GM21360 (cell line): ENCODE measurements around the gene ADAMTS17.

Source experiments
- ATAC-seq: cut with Tn5 transposase; IDR thresholded peaks from one replicate; pipeline ENCODE4 v1.9.1; 2021; ENCODE audit warnings: mild to moderate bottlenecking, moderate library complexity; ENCODE audit not compliant: unreplicated experiment

Gene ADAMTS17

DNA sequence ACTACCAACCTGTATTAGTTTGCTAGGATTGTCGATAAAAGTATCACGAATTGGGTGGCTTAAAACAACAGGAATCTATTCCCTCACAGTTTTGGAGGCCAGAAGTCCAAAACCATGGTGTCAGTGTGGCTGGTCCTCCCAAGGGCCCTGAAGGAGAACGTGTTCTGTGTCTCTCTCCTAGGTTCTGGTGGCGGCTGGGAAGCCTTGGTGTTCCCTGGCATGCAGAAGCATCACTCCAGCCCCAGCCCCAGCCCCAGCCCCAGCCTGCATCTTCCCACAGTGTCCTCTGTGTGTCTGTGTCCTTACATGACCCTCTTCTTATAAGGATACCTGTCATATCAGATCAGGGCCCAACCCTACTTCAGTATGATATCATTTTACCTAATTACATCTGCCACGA lies 336.1 kb downstream of the ADAMTS17 start:
- no peak for ATAC-seq

DNA sequence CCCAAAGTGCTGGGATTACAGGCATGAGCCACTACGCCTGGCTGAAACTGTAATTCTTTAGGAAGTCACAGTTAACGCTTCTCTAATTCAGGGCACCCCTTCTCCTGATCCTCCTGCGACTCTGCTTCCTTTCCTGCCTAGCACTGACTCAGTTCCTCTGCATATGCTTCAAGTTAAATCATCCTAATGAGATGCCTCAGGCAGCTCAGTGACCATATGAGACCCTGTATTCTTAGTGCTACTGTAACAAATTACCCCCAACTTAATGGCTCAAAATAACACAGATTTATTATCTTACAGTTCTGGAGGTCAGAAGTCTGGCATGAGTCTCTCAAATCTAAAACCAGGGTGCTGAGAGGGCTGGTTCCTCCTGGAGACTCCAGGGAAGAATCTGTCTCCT lies 336.8 kb downstream of the ADAMTS17 start:
- ATAC-seq, result no peak

DNA sequence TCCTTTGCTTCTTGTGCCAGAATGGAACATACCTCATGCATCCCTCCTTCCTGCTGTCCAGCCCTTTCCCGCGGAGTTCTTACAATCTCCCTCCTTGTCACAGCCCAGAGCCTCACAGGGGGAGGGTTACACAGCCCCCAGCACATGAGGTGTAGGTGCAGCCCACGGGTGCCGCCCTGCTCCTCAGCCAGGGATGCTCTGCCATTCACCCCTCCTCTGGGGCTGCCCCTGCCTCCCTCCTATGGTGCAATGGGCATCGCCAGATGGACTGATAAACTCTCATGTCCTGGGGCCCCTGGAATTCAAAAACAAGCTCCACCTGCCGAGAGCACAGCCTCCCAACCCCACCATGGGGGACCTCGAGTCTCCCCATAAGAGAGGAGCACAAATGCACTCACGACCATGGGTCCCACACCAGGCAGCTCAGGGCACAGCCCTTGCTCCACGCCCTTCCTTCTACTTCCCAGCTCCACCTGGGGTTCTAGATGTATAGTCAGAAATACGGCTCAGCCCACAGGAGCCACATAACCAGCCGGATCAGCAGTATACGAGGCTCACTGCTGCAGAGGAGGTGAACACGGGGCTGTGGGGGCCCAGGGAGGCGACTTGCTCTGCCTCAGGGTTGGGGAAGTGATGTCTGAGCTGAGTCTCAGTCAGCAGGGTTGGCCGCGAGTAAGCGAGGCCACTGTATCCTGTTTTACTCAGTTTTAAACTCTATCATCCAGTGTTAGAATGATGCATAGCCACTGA lies 338.8 kb downstream of the ADAMTS17 start:
- no peak for ATAC-seq

DNA sequence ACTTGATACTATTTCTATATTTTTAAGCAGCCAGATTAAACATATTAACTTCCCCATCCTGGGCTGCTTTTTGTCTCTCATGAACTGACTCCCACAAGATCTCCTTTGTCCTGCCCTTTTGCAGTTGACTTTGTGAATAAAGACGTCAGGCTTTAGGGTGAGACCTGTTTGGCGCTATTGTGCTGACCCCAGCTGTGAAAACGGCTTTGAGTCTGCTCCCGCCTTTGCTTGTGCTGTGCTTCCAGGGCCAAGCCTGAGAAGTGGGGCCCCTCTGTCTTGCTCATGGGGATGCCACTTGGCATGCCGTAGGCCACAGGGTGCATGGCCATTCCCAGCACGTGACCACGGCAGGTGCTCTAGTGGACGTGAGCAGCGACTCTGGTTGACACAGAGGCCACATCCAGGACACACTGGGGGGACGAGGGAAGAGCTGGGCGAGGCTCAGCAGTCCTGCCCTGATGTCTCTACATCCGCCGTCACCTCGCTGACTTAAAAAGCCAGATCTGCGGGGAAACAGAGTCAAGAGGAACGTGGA lies 339.6 kb downstream of the ADAMTS17 start:
- ATAC-seq, result no peak

DNA sequence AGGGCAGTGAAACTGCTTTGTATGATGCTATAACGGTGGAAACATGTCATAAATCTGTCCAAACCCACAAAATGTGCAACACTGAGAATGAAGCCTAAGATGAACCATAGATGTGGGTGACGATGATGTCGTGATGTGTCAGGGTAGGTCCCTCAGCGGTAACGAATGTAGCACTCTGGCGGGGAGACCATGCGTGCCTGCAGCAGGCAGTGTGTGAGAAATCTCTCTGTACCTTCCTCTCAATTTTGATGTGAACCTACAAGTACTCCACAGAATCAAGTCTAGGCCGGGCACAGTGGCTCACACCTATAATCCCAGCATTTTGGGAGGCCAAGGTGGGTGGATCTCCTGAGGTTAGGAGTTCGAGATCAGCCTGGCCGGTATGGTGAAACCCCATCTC lies 340.4 kb downstream of the ADAMTS17 start:
- ATAC-seq, result no peak

DNA sequence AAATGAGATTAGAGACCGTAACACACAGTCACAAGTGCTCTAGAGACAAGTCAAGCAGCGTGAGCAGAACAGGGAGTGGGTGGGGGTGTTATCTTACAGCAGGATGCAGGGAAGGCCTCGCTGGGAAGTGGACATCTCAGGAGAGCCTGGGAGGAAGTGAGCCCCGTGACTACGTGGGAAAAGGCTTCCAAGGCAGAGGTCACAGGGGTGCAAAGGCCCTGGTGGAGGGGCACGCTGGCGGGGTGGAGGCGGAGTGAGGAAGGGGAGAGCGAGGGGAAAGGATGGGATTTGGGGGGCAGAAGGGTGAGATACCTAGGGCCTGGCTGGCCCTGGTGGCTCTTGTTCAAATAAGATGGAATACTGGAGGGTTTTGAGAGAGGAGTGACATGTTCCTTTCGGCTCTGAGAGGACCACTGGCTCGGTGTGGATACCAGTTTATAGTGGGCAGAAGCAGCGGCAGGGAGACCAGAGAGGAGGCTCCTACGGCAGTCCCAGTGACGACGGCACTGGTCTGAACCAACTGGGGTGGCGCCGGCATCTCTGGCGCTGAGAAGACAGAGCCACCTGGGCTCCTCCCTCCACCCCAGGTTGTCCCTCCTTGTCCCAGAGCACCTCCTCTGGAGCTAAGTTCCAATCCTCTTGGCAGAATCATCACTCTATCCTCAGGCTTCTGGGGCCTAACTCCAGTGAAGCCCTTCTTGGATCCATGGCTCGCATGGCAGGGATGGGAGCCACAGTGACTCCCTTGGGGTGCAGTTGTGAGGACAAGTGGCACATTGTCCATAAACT lies 342.3 kb downstream of the ADAMTS17 start:
- ATAC-seq, result no peak

DNA sequence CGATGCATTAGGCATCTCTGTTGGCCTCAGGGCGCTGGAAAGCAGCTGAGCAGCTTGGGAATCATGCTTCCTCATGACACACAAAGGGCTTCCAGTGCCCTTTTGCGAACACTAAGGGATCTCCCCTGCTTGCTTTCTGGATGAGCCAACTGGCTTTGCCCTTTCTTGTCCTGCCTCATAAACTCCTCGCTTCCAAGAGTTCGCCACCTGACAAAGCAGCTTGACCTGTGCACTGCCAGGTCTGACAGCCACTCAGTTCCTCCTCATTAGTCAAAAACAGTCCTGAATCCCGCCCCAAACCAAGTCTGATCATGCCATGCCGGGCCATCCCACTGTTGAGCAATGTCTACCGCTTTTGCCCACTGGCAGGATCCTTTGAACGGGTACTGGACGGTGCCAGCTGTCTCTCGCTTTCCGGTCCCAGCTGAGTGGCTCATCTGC lies 343.1 kb downstream of the ADAMTS17 start:
- no peak for ATAC-seq

DNA sequence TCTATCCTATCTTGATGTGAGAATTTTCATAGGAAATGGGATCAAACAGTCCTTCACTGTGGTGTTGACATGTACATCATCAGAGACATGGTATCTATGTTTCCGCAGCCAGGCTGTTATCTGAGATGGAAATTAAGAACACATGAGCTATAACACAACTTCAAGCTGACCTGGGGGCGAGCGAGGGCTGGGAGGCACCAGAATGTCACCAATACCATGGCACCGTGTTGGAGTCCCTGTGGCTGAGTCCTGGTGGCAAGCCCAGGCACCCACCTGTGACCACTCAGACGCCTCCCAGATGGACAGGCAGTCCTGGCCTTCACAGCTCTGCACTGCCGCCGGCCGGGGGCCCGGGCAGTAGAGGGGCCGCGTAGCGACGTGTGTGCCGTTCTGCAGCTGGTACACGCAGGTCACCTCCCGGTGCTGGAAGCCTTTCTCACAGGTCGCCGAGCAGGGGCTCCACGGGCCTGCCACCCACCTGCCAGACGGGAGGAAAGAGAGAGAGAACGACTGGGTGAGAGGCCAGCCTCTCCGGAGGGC lies 344.6 kb downstream of the ADAMTS17 start:
- no peak for ATAC-seq

DNA sequence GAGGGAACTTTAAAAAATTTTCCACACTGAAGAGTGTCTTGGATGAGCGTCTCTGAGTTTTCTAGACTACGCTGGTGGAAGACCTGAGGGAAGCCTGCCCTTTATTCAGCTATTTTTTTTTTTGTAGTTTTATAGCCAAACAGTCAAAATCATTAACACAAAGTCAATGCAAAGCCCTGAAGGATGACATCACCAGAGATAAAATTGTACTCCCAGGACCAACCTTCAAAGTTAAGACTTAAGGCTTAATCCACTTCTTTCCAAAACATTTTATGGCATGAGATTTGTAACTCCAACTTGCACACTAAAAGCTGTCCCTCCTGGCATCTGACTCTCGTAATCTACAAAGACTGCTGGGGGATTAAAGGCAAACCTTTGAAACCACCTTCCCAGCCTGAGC lies 345.1 kb downstream of the ADAMTS17 start:
- no peak for ATAC-seq

DNA sequence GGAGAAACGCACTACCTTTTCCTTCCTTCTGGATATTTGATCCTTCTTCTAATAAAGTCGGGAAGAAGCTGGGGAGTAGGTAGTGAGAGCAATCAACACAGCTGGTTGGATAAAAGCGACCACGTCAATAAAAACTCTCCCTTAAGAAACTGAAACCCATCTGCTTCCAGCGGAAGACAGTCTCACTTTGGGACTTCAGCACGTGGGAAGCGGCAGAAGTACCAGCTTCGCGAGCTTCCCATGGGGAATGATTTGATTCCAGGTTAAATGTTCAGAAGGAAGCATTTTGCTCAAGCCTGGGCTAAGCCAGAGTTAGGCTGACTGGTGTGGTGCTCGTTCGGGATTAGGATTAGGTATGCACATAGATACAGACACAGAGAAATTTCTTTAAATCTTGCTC lies 346.2 kb downstream of the ADAMTS17 start:
- no peak for ATAC-seq

DNA sequence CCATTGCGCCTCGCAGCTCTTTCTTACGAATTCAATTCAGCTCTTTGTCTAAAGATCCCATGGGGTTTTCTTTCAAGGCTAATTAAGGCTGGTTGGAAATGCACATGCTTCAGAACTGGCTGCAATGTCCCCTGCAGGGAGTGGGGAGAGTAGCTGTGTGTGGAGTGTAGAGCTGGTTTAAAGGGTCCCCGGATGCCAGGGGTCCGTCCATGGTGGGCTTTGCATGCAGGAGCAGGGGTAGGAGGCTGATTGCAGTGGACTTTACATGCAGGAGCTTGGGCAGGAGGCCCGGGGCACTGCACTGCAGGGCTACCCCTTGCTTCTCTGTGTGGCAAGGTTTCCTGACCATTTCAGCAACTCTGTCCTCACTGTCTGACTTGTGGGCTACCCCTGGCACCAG lies 346.9 kb downstream of the ADAMTS17 start:
- ATAC-seq, result no peak

DNA sequence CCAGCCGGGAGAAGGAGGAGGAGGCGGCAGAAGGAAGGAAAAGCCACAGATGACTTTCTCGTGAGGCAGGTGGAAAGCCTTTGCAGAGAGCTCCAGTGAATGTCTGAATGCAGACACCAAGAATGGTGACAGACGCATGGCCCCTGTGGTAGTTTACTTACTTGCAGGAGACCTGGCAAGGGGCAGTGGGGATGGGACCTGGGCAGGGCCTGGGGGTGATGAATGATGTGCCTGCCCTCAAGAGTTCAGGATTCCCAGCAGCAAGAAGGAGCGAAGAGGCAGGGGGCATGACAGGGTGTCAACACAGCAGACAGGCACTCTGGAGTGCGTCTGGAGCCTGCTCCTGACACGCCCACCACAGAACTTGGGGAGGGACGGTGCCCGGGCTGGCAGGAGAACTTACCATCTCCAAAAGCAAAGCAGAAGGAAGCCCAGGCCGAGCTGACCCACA lies 348.1 kb downstream of the ADAMTS17 start:
- ATAC-seq, result no peak

DNA sequence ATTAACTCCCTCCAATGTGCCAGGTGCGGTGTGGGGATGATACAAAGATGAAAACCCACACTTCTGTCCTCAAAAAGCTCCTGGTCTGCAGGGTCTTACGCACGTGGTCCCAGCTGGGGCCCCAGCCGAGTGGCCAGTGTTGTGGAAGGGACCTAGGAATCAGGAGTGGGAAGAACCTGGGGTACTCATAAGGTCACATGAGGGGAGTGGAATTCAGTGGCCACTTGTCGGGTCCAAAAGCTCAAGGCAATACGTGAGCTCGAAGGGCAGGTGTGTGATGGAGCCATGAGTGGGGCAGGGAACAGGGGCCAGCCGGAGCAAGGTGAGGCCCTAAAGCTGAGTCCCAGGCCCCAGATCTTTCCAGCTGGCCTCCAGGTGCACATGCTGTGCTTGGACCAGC lies 348.5 kb downstream of the ADAMTS17 start:
- no peak for ATAC-seq

DNA sequence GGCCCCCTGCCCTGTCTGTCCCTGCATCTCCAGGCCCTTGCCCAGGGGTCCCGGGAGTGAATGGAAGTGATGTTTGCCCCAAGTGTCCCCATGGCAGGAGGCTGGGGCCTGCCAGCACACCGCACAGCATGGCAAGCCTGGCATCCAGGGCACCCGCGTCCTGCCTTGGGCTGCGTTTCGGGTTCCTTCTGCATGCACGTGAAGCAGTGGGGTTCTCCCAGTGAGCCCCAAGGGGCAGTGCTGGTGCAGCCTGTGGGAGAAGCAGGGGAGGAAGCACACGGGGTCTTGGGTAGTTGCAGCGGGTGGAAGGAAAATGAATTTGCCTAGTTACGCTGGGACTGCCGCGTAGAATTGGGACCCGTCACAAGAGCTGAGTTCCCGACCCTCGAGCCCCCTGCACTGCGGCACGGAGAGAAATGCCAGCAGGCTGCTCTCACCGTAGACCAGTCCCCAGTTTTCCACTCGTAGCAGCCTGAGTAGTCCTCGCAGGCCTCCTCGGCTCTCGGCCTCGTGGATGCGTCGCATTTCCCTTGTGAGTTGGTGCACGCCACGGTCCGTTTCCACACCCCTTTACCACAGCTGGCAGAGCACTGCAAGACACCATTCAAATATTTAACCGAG lies 349.1 kb downstream of the ADAMTS17 start:
- no peak for ATAC-seq

DNA sequence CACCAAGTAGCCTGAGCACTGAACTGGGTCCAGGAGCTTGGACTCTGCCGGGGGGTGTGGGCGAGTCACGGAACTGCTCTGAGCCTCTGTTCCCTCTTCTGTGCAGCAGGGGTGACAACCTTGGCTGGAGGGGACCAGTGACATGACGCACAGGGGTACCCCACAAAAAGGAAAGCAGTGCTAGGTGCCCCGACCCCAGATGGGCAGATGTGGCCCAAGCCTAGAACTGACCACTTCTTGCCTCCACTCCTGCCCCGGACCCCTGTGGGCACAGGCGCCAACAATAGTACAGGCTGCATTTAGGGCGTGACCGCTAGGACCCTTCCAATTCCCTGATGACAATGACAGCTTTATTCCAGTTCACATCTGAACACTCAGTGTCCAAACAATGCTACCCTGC lies 352.7 kb downstream of the ADAMTS17 start:
- no peak for ATAC-seq

DNA sequence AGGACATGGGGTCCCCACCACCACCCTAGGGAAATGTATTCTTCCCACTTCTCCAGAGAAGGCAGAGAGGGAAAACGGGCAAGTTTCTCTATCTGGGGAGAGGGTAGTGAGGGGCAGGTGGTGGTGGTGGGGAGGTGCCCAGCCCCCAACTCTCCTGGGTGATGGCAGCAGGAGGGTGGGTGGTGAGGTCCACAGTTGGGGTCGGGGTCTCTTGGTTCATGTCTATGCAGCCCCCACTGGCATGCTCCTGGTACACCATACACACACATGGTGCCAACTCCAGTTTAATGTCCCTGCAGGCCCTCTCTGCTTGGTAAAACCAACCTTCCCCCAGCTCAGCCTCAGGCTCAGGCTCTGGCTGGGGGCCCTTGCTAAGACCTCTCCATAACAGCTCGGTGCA lies 354.1 kb downstream of the ADAMTS17 start:
- ATAC-seq, result no peak

DNA sequence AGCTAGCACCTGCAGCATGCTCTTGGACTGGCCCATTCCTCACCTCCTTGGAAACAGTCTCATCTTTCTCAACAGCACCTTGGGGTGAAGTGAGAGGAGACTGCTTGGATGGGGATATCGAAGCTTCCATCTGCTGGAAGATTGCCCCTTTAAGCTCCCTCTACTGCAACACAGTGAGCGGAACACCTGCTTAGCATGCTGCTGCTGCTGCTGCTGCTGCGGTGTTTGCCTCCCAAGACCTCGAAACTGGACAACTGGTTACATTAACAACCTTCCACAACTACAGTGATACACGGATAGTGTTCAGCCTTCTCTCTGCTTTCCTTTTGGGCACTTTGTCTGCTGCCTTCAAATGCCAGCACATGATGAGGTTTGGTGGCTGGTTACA lies 354.7 kb downstream of the ADAMTS17 start:
- ATAC-seq, result no peak

DNA sequence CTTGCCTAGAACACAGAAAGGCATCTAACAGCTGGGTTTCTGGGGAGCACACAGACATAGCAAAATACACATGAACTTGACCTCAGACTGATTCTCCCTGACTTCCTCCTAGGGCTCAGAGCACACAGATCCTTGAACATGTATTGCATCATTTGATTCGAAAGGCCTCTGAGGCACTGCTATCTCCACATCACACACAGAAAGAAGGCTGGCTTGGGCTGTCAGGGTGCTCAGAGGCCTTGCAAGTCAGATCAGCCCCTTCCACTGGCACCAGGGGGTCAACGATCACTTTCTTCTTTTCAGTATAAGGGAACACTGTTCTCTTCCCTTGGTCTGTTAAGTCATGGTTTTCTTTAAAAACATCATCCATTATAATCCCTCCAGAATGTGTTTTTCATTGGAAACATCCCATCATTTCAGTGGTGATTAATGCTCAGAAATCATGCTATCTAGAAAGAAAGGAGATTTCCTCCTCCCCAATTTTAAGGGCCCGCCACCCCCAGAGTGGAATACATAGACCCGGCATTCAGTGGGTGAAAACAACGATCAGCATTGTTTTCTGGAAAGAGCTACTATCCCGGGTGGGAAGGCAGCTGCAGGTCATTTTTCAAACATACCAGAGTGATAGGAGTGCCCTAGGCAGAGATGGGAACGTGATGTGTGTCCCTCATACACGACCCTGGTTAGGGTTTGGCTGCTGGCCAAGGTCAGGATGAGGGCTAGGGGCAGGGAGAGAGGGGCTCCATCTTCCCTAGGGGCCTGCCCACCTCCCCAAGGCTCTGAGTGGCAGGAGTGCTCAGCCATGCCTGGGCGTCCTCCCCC lies 355.3 kb downstream of the ADAMTS17 start:
- ATAC-seq, result no peak

DNA sequence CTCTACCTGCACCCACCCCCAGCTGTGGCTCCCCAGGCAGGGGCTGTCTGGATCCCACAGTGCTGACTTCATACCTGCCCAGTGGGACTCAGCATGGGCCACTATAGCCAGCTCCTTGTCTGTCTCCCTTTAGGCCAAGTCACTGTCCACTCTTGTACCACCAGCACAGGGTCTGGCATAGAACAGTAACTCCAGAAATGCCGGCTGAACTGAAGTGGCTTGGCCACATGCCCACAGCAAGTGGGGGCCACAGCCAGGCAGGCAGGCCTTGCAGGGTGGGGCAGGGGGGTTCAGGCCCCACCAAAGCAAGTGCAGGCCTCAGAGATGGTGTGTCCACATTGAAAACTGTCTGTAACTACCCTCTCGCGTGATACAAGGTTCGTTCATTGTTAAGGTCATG lies 355.9 kb downstream of the ADAMTS17 start:
- ATAC-seq, result no peak

DNA sequence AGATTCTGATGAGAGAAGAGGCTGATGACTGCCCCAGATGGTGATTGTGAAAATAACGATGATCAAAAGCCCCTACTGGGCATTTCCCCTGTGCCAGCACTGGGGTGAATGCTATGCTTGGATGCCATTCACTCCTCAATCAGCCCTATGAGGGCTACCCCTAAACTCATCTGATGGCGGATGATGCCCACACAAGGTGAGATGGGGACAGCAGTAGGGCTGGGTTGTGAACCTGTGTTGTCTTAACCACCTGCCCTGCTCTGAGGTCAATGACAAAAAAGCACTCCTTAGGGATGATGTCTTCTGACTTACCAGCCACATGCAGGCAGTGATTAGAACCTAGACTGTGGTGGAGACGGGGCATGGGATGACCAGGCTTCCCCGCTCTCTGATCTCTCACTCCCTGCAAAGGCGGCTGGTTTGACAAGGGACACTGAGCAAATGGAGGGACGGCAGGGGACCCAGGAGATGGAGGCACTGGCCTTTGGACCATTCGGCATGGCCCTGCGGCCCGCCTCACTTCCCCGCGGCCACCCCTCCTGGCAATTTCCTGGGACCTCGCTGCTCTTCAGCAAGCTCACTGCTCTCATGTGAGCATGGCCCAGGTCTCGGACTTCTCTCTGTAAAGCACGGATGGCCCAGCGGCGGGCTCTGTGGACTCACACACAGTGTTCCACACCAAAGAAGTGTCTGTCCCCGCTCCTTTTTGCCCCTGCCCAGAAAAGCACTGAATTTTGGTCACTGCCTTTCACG lies 357.1 kb downstream of the ADAMTS17 start:
- no peak for ATAC-seq
